HCT116 (cell line): ENCODE measurements around the gene GPC1. TPM values are rescaled to one million over a fixed set of nuclear protein-coding genes. Genes with fewer than 3 reads are reported as not detected.

Experiments
- ATAC-seq: fragments of 200-7000 bp; cut with Tn5 transposase; 2 replicates; pipeline ENCODE4 v1.9.1; 2020; ENCODE audit warnings: mild to moderate bottlenecking, moderate library complexity
- BruUV-seq: library from RNA; stranded (reverse); fragments of 400-500 nt; replicated peaks from 2 replicates; lab custom pipeline; 2021; lab: Mats Ljungman, UMichigan
- CTCF ChIA-PET: fragments of 300-600 bp; sonication (Branson Sonifier 250); formaldehyde crosslinking; loops from one replicate; lab custom pipeline; 2021; ENCODE audit warnings: antibody characterized with exemption; lab: Charles Lee
- POLR2A ChIA-PET: fragments of 300-600, 350-600 bp; sonication (Branson Sonifier 250); formaldehyde crosslinking; loops from one replicate; lab custom pipeline; 2021; ENCODE audit warnings: antibody characterized with exemption; lab: Charles Lee
- RAD21 ChIA-PET, 2 experiments: fragments of 300-600 bp; sonication (Branson Sonifier 250); formaldehyde crosslinking; loops; one replicate each; lab custom pipeline; 2023; ENCODE audit warnings: low total read pairs in 2 of 2; ENCODE audit not compliant: uncharacterized antibody in 2 of 2, unreplicated experiment in 2 of 2, low non-redundant PET in 1 of 2; lab: Charles Lee
- DNase-seq: peaks from one replicate; pipeline ENCODE4 v3.0.0-alpha.2; 2010; ENCODE audit warnings: low read depth, low spot score
- H2AFZ ChIP-seq: fragments of 200-600 bp; shearing (Covaris generic), sonication (generic); 2 replicates; pipeline ENCODE4 v1.6.1; 2017; ENCODE audit warnings: low read depth, mixed run types, mixed read lengths, antibody characterized with exemption, low read length; ENCODE audit not compliant: poor library complexity, severe bottlenecking
- H3K27ac ChIP-seq: 2 replicates; pipeline ENCODE4 v1.5.1; 2012; ENCODE audit warnings: low read depth, low read length
- H3K27me3 ChIP-seq: fragments of 200-600 bp; sonication (generic); 2 replicates; pipeline ENCODE4 v1.6.1; 2016; ENCODE audit warnings: mixed run types, low read length, mixed read lengths; ENCODE audit not compliant: insufficient read depth
- H3K36me3 ChIP-seq, 2 experiments: fragments of 200-500 bp in 1 of 2; fragments of 200-600 bp in 1 of 2; sonication (Bioruptor generic) in 1 of 2; sonication (generic) in 1 of 2; 2 replicates each; pipeline versions ENCODE4 v1.5.1 to v1.6.1; 2014 to 2016; ENCODE audit warnings: low read length in 2 of 2, inconsistent platforms in 1 of 2, mixed read lengths in 1 of 2, mixed run types in 1 of 2; ENCODE audit not compliant: insufficient read depth in 2 of 2, control insufficient read depth in 1 of 2
- H3K4me1 ChIP-seq, 2 experiments: fragments of 200-600 bp in 1 of 2; sonication (generic) in 1 of 2; 2 replicates each; pipeline versions ENCODE4 v1.5.1 to v1.6.1; 2012 to 2017; ENCODE audit warnings: low read length in 2 of 2, inconsistent platforms in 1 of 2, mild to moderate bottlenecking in 1 of 2, mixed read lengths in 1 of 2, mixed run types in 1 of 2, moderate library complexity in 1 of 2; ENCODE audit not compliant: insufficient read depth in 2 of 2, control insufficient read depth in 1 of 2
- H3K4me2 ChIP-seq: fragments of 200-600 bp; sonication (generic); 2 replicates; pipeline ENCODE4 v1.6.1; 2017; ENCODE audit warnings: mixed run types, low read length, mixed read lengths
- H3K4me3 ChIP-seq, 2 experiments: fragments of 200-600 bp in 1 of 2; sonication (generic) in 1 of 2; replicated peaks in 1 of 2; 2 replicates each; pipeline ENCODE4 v1.5.1; 2011 to 2016; ENCODE audit warnings: low read length in 2 of 2, control low read depth in 1 of 2, low read depth in 1 of 2, mild to moderate bottlenecking in 1 of 2, mixed read lengths in 1 of 2, mixed run types in 1 of 2
- H3K79me2 ChIP-seq: fragments of 200-600 bp; sonication (generic); 2 replicates; pipeline ENCODE4 v1.6.1; 2017; ENCODE audit warnings: mild to moderate bottlenecking, mixed run types, low read length, moderate library complexity, mixed read lengths; ENCODE audit not compliant: insufficient read depth
- H3K9ac ChIP-seq: fragments of 200-600 bp; sonication (generic); 2 replicates; pipeline ENCODE4 v1.6.1; 2016; ENCODE audit warnings: low read length, mixed read lengths
- H3K9me2 ChIP-seq: fragments of 200-600 bp; sonication (generic), shearing (Covaris generic); 2 replicates; pipeline ENCODE4 v1.6.1; 2017; ENCODE audit warnings: mixed run types, mild to moderate bottlenecking, moderate library complexity; ENCODE audit not compliant: insufficient read depth
- H3K9me3 ChIP-seq, 2 experiments: fragments of 200-500 bp in 1 of 2; fragments of 200-600 bp in 1 of 2; sonication (Bioruptor generic) in 1 of 2; sonication (generic) in 1 of 2; 2 replicates each; pipeline ENCODE4 v1.6.1; 2014 to 2017; ENCODE audit warnings: low read length in 2 of 2, mixed read lengths in 2 of 2, inconsistent platforms in 1 of 2, low read depth in 1 of 2, mild to moderate bottlenecking in 1 of 2, mixed run types in 1 of 2, moderate library complexity in 1 of 2; ENCODE audit not compliant: control insufficient read depth in 1 of 2, insufficient read depth in 1 of 2
- H4K20me1 ChIP-seq: fragments of 200-600 bp; sonication (generic), shearing (Covaris generic); 2 replicates; pipeline ENCODE4 v1.6.1; 2017; ENCODE audit warnings: mixed run types, mild to moderate bottlenecking, moderate library complexity; ENCODE audit not compliant: insufficient read depth
- CBX3 ChIP-seq: IDR thresholded peaks from 2 replicates; pipeline ENCODE4 v1.6.1; 2012; ENCODE audit warnings: low read depth
- CEBPB ChIP-seq: IDR thresholded peaks from 2 replicates; pipeline ENCODE4 v1.6.1; 2012; ENCODE audit warnings: low read depth
- CTCF ChIP-seq, 3 experiments: fragments of 200-600 bp in 1 of 3; sonication (generic) in 1 of 3; IDR thresholded peaks in 2 of 3; conservative IDR thresholded peaks in 1 of 3; 2 replicates each; pipeline ENCODE4 v1.5.1; 2012 to 2017; ENCODE audit warnings: low read depth in 2 of 3, low read length in 2 of 3, antibody characterized with exemption in 1 of 3, borderline replicate concordance in 1 of 3, control low read depth in 1 of 3, mild to moderate bottlenecking in 1 of 3, mixed read lengths in 1 of 3, mixed run types in 1 of 3, moderate library complexity in 1 of 3; ENCODE audit not compliant: insufficient read depth in 1 of 3
- EGR1 ChIP-seq: IDR thresholded peaks from 2 replicates; pipeline ENCODE4 v1.6.1; 2012; ENCODE audit warnings: low read depth
- ELF1 ChIP-seq: IDR thresholded peaks from 2 replicates; pipeline ENCODE4 v1.6.1; 2012; ENCODE audit warnings: low read depth, borderline replicate concordance
- EZH2 ChIP-seq: fragments of 200-600 bp; sonication (generic); IDR thresholded peaks from 2 replicates; pipeline ENCODE4 v1.6.1; 2017; ENCODE audit warnings: antibody characterized with exemption, mixed run types
- JUND ChIP-seq: IDR thresholded peaks from 2 replicates; pipeline ENCODE4 v1.6.1; 2012
- RAD21 ChIP-seq: IDR thresholded peaks from 2 replicates; pipeline ENCODE4 v1.6.1; 2012; ENCODE audit warnings: low read depth, mild to moderate bottlenecking
- SP1 ChIP-seq: IDR thresholded peaks from 2 replicates; pipeline ENCODE4 v1.6.1; 2012; ENCODE audit warnings: low read depth
- SRF ChIP-seq: IDR thresholded peaks from 2 replicates; pipeline ENCODE4 v1.6.1; 2012; ENCODE audit warnings: low read depth
- YY1 ChIP-seq: IDR thresholded peaks from 2 replicates; pipeline ENCODE4 v1.6.1; 2011; ENCODE audit warnings: low read length, low read depth, moderate library complexity, mild to moderate bottlenecking; ENCODE audit not compliant: insufficient replicate concordance; ENCODE audit errors: extremely low read depth
- ZNF274 ChIP-seq: fragments of 200-500 bp; sonication (Bioruptor generic); IDR thresholded peaks from 2 replicates; pipeline ENCODE4 v1.6.1; 2014; ENCODE audit warnings: mild to moderate bottlenecking, low read depth, low read length, inconsistent platforms
- intact Hi-C: fragments of 100-400 bp; cut with micrococcal nuclease; formaldehyde crosslinking; loops from 2 replicates; pipeline ENCODE4 v1.10.0; 2022
- total RNA-seq: library from RNA; stranded (reverse); gene quantifications from one replicate; pipeline ENCODE4 v1.2.1, GENCODE V29; 2021; ENCODE audit not compliant: unreplicated experiment

GPC1 gene
- total RNA-seq, 1 experiment from 2014 or later = 79.1 TPM

- Histone ChIP-seq H3K9me2 (no peaks in the 10 kb centered on the region), H3K36me3 (no peaks in the 10 kb centered on the region), H3K4me2 (no peak overlapping the region), H3K27ac (no peak overlapping the region), H3K4me3 (no peak overlapping the region), H3K79me2 (no peaks in the 10 kb centered on the region), H3K9ac (no peak overlapping the region), H2AFZ (no peak overlapping the region), H3K9me3 (peaks cover 0 to 4% of the 10 kb centered on the region in 2 experiments; a peak in 1 of 4 replicates), H4K20me1 (no peaks in the 10 kb centered on the region), H3K27me3 (no peaks in the 10 kb centered on the region), H3K4me1 (no peaks in the 10 kb centered on the region)
- no peak for ATAC-seq
- TF ChIP-seq CEBPB (no peak), RAD21 (no peak), EGR1 (no peak), EZH2 (no peak), ZNF274 (no peak), SRF (no peak), CBX3 (no peak), SP1 (no peak), JUND (no peak), YY1 (no peak), ELF1 (no peak), CTCF (IDR thresholded peaks at IDR 0.05 in 2 of 3, conservative IDR thresholded peaks at IDR 0.05 in 1 of 3; ENCODE audit: borderline replicate concordance in 1 of 3, insufficient read depth in 1 of 3, low read depth in 2 of 3, low read length in 2 of 3) (no peak)
- ChIA-PET POLR2A (interaction anchor here (0.8 kb wide), 1 partner anchor 1599 kb away, joined by 3 read pairs; no protein-coding TSS in a partner anchor), RAD21 (no interaction called here), CTCF (interaction anchor here (1.0 kb wide), 1 partner anchor 24 kb away, joined by 5 read pairs; no protein-coding TSS in a partner anchor)
- BruUV-seq = no TSS peak
- intact Hi-C loops = no loop called here
- no peak for DNase-seq
These were observed 37.7 kb downstream of the GPC1 start for GRCh38 chr2:240473211-240473610.
